Measurements from ENCODE around the gene MND1. TPM values are rescaled to one million over a fixed set of nuclear protein-coding genes. Genes with fewer than 3 reads are reported as not detected.

MND1 gene
- total RNA-seq, 1 experiment from 2014 or later: 21.8 TPM

DNA sequence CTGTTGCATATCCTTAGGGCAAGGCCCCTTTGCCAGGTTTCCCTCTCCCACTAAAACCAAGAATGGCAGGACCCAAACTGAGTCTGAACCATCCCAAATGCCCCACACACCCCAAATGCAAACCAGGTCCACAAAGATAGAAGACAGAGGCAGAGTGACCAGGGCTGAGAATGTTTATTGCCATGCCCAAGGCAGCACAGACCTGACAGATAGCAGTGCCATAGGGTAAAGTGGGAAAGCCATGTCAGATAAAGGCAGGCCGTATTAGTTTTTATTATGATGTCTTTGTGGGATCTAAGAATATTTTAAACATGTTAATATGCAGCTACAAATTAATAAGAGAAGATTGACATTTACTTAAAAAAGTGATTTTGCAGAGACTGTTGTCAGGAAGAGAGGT lies 29.6 kb upstream of the MND1 start:
- Histone ChIP-seq H3K36me3 (ENCODE audit: control insufficient read depth, insufficient read depth, low read length) (no peaks in the 10 kb centered on the region), H3K27me3 (replicated peaks; ENCODE audit: control insufficient read depth, insufficient read depth, low read length) (no peaks in the 10 kb centered on the region), H3K9me3 (no peaks in the 10 kb centered on the region), H3K4me3 (ENCODE audit: low read depth, low read length) (no peak overlapping the region), H3K4me1 (no peaks in the 10 kb centered on the region)
- CTCF ChIA-PET: no interaction called here
- Mint-ChIP-seq H3K36me3 (ENCODE audit: insufficient read depth, unreplicated experiment) (peaks cover 27% of the 10 kb centered on the region), H3K4me3 (ENCODE audit: unreplicated experiment) (no peak overlapping the region), H3K27ac (ENCODE audit: unreplicated experiment) (no peak overlapping the region), H3K27me3 (ENCODE audit: insufficient read depth, unreplicated experiment) (no peaks in the 10 kb centered on the region), H3K4me1 (ENCODE audit: low read depth, unreplicated experiment) (no peaks in the 10 kb centered on the region), H3K9me3 (ENCODE audit: unreplicated experiment) (no peaks in the 10 kb centered on the region)
- no peak for DNase-seq
- POLR2A ChIA-PET: no interaction called here
- intact Hi-C loops (cut with micrococcal nuclease; ENCODE audit: unreplicated experiment): no loop called here
- TF ChIP-seq, protein P1, sequence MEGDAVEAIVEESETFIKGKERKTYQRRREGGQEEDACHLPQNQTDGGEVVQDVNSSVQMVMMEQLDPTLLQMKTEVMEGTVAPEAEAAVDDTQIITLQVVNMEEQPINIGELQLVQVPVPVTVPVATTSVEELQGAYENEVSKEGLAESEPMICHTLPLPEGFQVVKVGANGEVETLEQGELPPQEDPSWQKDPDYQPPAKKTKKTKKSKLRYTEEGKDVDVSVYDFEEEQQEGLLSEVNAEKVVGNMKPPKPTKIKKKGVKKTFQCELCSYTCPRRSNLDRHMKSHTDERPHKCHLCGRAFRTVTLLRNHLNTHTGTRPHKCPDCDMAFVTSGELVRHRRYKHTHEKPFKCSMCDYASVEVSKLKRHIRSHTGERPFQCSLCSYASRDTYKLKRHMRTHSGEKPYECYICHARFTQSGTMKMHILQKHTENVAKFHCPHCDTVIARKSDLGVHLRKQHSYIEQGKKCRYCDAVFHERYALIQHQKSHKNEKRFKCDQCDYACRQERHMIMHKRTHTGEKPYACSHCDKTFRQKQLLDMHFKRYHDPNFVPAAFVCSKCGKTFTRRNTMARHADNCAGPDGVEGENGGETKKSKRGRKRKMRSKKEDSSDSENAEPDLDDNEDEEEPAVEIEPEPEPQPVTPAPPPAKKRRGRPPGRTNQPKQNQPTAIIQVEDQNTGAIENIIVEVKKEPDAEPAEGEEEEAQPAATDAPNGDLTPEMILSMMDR (IDR thresholded peaks at IDR 0.05; ENCODE audit: insufficient read depth in 1 of 2, low read depth in 1 of 2, low read length in 1 of 2, severe bottlenecking in 1 of 2, unreplicated experiment in 1 of 2): no peak
- no TSS peak for BruUV-seq (replicated peaks)

DNA sequence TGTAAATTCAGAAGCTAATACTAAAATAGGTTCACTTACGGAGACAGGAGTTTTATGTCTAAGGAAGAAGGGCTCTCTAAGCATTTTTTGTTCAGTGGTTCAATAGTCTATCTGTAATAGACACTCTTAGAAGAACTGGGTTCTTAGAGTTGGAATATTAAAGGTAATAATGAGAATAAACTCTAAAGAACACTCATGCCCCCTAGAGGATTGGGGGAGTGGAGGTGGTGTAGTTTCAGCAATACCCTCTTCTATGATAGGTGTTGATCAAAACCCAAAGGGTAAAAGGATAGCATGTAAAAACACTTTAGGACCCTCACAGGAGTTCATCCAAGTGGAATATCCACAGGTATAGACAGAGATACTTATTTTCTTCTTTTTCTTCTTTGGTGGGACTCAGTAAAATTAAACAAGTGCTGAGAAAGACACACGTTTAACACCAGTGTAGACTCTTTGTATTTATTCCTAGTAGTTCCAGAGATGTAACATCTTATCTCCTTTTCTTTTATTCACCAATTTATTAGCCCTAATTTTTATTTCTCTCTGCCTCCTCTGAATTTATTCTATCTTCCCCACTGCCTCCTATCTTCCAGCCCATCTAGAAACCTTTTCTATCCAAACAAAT lies 25.7 kb upstream of the MND1 start:
- BruUV-seq (replicated peaks): no TSS peak
- Mint-ChIP-seq H3K27ac (ENCODE audit: unreplicated experiment) (no peak overlapping the region), H3K4me3 (ENCODE audit: unreplicated experiment) (no peak overlapping the region), H3K27me3 (ENCODE audit: insufficient read depth, unreplicated experiment) (no peaks in the 10 kb centered on the region), H3K36me3 (ENCODE audit: insufficient read depth, unreplicated experiment) (peaks cover 40% of the 10 kb centered on the region), H3K4me1 (ENCODE audit: low read depth, unreplicated experiment) (no peaks in the 10 kb centered on the region), H3K9me3 (ENCODE audit: unreplicated experiment) (no peaks in the 10 kb centered on the region)
- no peaks in the 10 kb centered on the region for H3K9me3 ChIP-seq
- ChIA-PET POLR2A (no interaction called here), CTCF (interaction anchor here (2.3 kb wide), 1 partner anchor 86 kb away, joined by 7 read pairs; no protein-coding TSS in a partner anchor)
- intact Hi-C loops (cut with micrococcal nuclease; ENCODE audit: unreplicated experiment): loop anchor here (1.0 kb wide), 3 partner anchors 87 to 176 kb away; no protein-coding TSS in a partner anchor
- TF ChIP-seq, protein P1 (IDR thresholded peaks at IDR 0.05; ENCODE audit: insufficient read depth in 1 of 2, low read depth in 1 of 2, low read length in 1 of 2, severe bottlenecking in 1 of 2, unreplicated experiment in 1 of 2): peak; percentile 38 to 77
- DNase-seq: peak in 1 of 2 experiments; percentile 56
- H3K36me3 ChIP-seq (ENCODE audit: control insufficient read depth, insufficient read depth, low read length): no peaks in the 10 kb centered on the region
- H3K4me3 ChIP-seq (ENCODE audit: low read depth, low read length): no peak overlapping the region
- H3K4me1 ChIP-seq: no peaks in the 10 kb centered on the region
- H3K27me3 ChIP-seq (replicated peaks; ENCODE audit: control insufficient read depth, insufficient read depth, low read length): no peaks in the 10 kb centered on the region

DNA sequence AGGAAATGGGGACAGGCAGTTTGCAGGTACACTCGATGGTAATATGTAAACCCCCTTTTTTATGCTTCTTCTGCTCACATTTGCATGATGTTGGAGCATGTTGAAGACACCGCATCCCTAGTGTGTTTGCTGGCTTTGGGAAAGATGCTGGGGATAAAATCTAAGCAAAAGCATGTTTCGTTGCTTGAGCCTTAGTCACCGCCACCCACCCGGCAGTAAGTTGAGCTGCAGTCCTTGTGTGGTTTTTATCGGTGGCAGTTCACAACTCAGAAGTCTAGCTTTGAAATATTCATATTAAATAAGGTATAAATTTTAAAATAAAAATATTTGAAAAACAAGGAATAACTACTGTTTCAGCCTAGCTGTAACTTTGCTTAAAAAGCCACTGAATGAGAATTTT lies 21.7 kb upstream of the MND1 start:
- H3K4me1 ChIP-seq: no peaks in the 10 kb centered on the region
- ChIA-PET CTCF (interaction anchor here (1.1 kb wide), 1 partner anchor 180 kb away, joined by 8 read pairs; no protein-coding TSS in a partner anchor), POLR2A (no interaction called here)
- no peaks in the 10 kb centered on the region for H3K27me3 Mint-ChIP-seq (ENCODE audit: insufficient read depth, unreplicated experiment)
- BruUV-seq (replicated peaks): no TSS peak
- no peak overlapping the region for H3K4me3 Mint-ChIP-seq (ENCODE audit: unreplicated experiment)
- DNase-seq: no peak
- H3K27me3 ChIP-seq (replicated peaks; ENCODE audit: control insufficient read depth, insufficient read depth, low read length): no peaks in the 10 kb centered on the region
- intact Hi-C loops (cut with micrococcal nuclease; ENCODE audit: unreplicated experiment): no loop called here
- no peaks in the 10 kb centered on the region for H3K9me3 ChIP-seq
- H3K36me3 Mint-ChIP-seq (ENCODE audit: insufficient read depth, unreplicated experiment): peaks cover 19% of the 10 kb centered on the region
- H3K4me1 Mint-ChIP-seq (ENCODE audit: low read depth, unreplicated experiment): no peaks in the 10 kb centered on the region
- H3K36me3 ChIP-seq (ENCODE audit: control insufficient read depth, insufficient read depth, low read length): no peaks in the 10 kb centered on the region
- no peak overlapping the region for H3K4me3 ChIP-seq (ENCODE audit: low read depth, low read length)
- no peaks in the 10 kb centered on the region for H3K9me3 Mint-ChIP-seq (ENCODE audit: unreplicated experiment)
- no peak overlapping the region for H3K27ac Mint-ChIP-seq (ENCODE audit: unreplicated experiment)
- TF ChIP-seq, protein P1 (IDR thresholded peaks at IDR 0.05; ENCODE audit: insufficient read depth in 1 of 2, low read depth in 1 of 2, low read length in 1 of 2, severe bottlenecking in 1 of 2, unreplicated experiment in 1 of 2): no peak
